Activated naive CD4-positive, alpha-beta T cell treated with anti-CD3 and anti-CD28 coated beads for 36 hours (primary cell): ENCODE data around the gene PRKCI. TPM values are rescaled to one million over a fixed set of nuclear protein-coding genes. Genes with fewer than 3 reads are reported as not detected.

ENCODE experiments used
- CTCF ChIA-PET: fragments of 350-600 bp; sonication (Branson Sonifier 250); formaldehyde crosslinking; loops from one replicate; lab custom pipeline; 2021; ENCODE audit warnings: antibody characterized with exemption; lab: Charles Lee
- DNase-seq: peaks from one replicate; pipeline ENCODE4 v3.0.0-alpha.2; 2020
- H3K27ac Mint-ChIP-seq: one replicate; pipeline ENCODE4 v1.8.0; 2021; ENCODE audit warnings: mild to moderate bottlenecking, mixed read lengths
- H3K27me3 Mint-ChIP-seq: one replicate; pipeline ENCODE4 v1.8.0; 2021; ENCODE audit warnings: low read depth, mixed read lengths
- H3K36me3 Mint-ChIP-seq: one replicate; pipeline ENCODE4 v1.8.0; 2021; ENCODE audit warnings: low read depth, mixed read lengths
- H3K4me1 Mint-ChIP-seq: one replicate; pipeline ENCODE4 v1.8.0; 2021; ENCODE audit warnings: low read depth, mixed read lengths
- H3K4me3 Mint-ChIP-seq: one replicate; pipeline ENCODE4 v1.8.0; 2021; ENCODE audit warnings: mild to moderate bottlenecking, moderate library complexity, mixed read lengths
- H3K9me3 Mint-ChIP-seq: one replicate; pipeline ENCODE4 v1.8.0; 2021; ENCODE audit warnings: mixed read lengths
- intact Hi-C: fragments of 100-400 bp; cut with micrococcal nuclease; formaldehyde crosslinking; loops from one replicate; pipeline ENCODE4 v1.15.1; 2023
- total RNA-seq, 2 experiments: library from RNA; stranded (reverse); gene quantifications; one replicate each; pipeline ENCODE4 v1.2.3, GENCODE V29; 2021

Gene PRKCI
- total RNA-seq, 2 experiments from 2014 or later: 20.8 to 23.0 TPM

DNA sequence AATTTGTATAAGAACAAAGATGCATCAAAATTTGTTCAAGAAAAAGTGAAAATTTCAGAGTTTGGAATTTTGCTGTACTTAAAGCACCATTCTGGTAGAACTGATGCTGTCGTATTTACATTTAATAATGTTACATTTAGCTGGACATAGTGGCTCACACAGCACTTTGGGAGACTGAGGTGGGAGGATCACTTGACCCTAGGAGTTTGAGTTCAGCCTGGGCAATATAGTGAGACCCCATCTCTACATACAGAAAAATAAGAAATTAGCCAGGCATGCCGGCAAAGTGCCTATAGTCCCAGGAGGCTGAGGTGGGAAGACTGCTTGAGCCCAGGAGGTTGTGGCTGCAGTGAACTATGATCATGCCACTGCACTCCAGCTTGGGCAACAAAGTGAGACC, 83.8 kb downstream of the PRKCI start:
- Mint-ChIP-seq H3K27ac (no peak overlapping the region), H3K9me3 (no peaks in the 10 kb centered on the region), H3K27me3 (no peaks in the 10 kb centered on the region), H3K4me1 (no peaks in the 10 kb centered on the region), H3K4me3 (no peak overlapping the region), H3K36me3 (no peaks in the 10 kb centered on the region)
- CTCF ChIA-PET: interaction anchor here (0.6 kb wide), 2 partner anchors 86 to 1863 kb away, joined by 3 read pairs; no protein-coding TSS in a partner anchor
- intact Hi-C loops: no loop called here
- DNase-seq: no peak

DNA sequence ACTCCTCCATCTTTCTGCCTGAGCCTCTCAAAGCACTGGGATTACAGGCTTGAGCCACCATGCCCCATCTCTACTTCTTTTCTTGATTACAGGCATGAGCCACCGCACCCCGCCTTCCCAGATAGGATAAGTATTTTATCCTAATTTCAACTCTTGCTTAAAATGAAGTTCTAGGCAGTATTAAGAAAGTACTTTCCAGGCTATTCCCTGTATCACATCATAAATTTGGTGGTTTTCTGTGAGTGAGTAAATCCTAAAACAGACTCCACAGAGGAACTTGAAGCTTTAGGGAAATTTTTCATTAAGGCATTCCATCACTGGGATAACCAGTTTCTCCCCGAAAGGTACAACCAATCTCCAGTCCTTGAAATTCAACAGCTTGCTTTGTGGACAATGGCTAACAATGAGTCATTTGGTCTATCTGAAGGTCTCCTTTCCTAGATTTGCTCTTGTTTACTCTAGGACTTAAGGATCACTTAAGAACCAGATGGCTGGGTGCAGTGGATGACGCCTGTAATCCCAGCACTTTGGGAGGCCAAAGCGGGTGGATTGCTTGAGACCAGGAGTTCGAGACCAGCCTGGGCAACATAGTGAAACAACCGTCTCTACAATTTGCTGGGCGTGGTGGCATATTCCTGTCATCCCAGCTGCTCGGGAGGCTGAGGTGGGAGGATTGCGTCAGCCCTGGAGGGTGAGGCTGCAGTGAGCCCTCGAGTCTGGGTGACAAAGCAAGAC, 85.6 kb downstream of the PRKCI start:
- intact Hi-C loops: no loop called here
- H3K27me3 Mint-ChIP-seq: no peaks in the 10 kb centered on the region
- no peaks in the 10 kb centered on the region for H3K4me1 Mint-ChIP-seq
- CTCF ChIA-PET: interaction anchor here (0.6 to 1.9 kb wide), 3 partner anchors 106 to 533 kb away, joined by 3 to 4 read pairs (median 3); no protein-coding TSS in a partner anchor
- no peak overlapping the region for H3K4me3 Mint-ChIP-seq
- H3K27ac Mint-ChIP-seq: no peak overlapping the region
- H3K36me3 Mint-ChIP-seq: no peaks in the 10 kb centered on the region
- no peaks in the 10 kb centered on the region for H3K9me3 Mint-ChIP-seq
- no peak for DNase-seq

DNA sequence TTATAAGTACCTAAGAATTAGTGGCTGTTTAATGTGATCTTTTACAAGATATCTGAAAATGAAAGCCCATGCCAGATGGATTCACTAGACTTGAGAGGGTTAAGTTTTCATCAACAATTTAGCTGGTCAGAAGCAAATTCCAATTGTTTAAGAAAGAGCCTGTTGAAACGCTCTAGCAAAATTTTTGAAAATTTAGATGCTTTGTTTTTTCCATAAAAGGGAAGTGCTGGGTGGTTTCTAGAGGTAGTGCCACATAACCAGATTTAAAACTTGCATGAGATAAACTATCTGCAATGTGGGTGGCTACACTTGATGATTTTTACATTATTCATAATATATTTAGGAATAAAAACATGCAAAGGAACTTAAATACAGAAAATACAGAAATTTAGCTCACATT, 86.8 kb downstream of the PRKCI start:
- no peak for DNase-seq
- CTCF ChIA-PET: interaction anchor here (0.7 to 1.9 kb wide), 4 partner anchors 97 to 503 kb away, joined by 3 to 4 read pairs (median 3); no protein-coding TSS in a partner anchor
- no peaks in the 10 kb centered on the region for H3K27me3 Mint-ChIP-seq
- intact Hi-C loops: no loop called here
- H3K27ac Mint-ChIP-seq: no peak overlapping the region
- no peaks in the 10 kb centered on the region for H3K9me3 Mint-ChIP-seq
- H3K4me1 Mint-ChIP-seq: no peaks in the 10 kb centered on the region
- no peaks in the 10 kb centered on the region for H3K36me3 Mint-ChIP-seq
- H3K4me3 Mint-ChIP-seq: no peak overlapping the region

DNA sequence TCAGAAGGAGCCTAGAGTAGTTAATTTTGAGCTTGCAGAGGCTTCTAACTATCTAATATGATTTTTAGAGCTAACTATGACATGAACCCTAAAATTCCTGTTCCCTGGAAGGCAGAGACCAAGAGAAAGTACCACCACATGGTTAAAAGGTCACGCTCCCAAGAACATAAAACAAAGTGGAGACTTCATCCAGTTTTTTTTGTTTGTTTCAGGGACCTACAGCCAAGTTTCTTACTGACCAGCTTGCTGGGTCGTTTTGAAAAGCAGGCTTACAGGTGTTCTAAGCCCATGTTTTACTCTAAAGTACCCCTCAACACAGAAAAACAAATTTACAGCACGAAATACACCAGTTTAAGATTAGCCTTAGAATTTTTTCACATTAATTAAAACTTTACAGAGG, 95.7 kb downstream of the PRKCI start:
- H3K27me3 Mint-ChIP-seq: no peaks in the 10 kb centered on the region
- intact Hi-C loops: loop anchor here (10.0 kb wide), 1 partner anchor 377 kb away; no protein-coding TSS in a partner anchor
- H3K4me3 Mint-ChIP-seq: no peak overlapping the region
- DNase-seq: no peak
- H3K27ac Mint-ChIP-seq: no peak overlapping the region
- no peaks in the 10 kb centered on the region for H3K4me1 Mint-ChIP-seq
- no peaks in the 10 kb centered on the region for H3K9me3 Mint-ChIP-seq
- H3K36me3 Mint-ChIP-seq: no peaks in the 10 kb centered on the region
- CTCF ChIA-PET: interaction anchor here (0.6 to 0.7 kb wide), 2 partner anchors 45 to 559 kb away, joined by 3 to 4 read pairs; no protein-coding TSS in a partner anchor

DNA sequence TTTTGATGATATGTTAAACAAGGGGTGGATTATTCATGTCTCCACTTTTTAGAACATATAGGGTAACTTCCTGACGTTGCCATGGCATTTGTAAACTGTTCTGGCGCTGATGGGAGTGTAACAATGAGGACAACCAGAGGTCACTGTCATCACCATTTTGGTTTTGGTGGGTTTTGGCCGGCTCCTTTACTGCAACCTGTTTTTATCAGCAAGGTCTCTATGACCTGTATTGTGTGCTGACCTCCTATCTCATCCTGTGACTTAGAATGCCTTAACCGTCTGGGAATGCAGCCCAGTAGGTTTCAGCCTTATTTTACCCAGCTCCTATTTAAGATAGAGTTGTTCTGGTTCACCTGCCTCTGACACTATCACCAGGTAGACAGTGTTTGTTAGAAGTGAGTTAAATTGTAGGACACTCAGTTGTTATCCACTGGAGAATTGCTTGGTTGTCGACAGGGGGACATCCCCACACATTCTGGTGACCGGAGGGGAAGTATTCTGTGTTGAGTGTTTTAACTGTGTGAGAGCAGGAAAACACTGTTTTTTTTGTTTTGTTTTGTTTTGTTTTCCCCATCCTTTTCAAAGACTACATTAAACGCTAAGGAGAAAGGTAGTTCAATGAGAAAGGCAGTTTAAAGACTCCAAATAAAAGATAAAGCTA, 98.4 kb downstream of the PRKCI start:
- intact Hi-C loops: no loop called here
- no peaks in the 10 kb centered on the region for H3K36me3 Mint-ChIP-seq
- CTCF ChIA-PET: interaction anchor here (0.7 to 1.6 kb wide), 3 partner anchors 7 to 94 kb away, joined by 3 to 4 read pairs (median 3); no protein-coding TSS in a partner anchor
- H3K4me1 Mint-ChIP-seq: no peaks in the 10 kb centered on the region
- no peak for DNase-seq
- no peak overlapping the region for H3K4me3 Mint-ChIP-seq
- H3K27ac Mint-ChIP-seq: no peak overlapping the region
- H3K27me3 Mint-ChIP-seq: peaks cover 2% of the 10 kb centered on the region
- H3K9me3 Mint-ChIP-seq: no peaks in the 10 kb centered on the region

DNA sequence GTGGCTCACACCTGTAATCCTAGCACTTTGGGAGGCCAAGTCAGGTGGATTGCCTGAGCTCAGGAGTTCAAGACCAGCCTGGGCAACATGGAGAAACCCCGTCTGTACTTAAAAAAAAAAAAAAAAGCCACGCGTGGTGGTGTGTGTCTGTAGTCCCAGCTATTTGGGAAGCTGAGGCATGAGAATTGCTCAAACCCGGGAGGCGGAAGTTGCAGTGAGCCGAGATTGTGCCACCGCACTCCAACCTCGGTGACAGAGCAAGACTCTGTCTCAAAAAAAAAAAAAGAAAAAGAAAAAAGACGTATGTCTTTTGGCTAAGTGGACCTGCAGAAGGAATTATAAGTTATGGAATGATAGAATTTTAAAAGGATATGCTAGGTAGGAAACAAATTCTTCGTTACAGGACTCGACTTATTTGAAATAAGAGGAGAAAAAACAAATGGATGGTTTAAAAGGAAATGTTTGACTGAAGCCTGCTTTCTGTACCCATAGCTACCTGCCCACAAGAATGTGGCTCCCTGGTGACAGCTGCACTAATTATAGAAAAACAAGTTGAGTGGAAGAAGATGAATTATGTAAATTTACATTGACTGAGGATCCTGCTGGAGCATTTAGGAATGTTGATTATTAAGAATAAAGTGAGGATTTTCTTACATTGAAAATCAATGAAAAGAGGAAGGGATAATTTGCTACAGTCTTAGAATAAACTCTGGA, 99.3 kb downstream of the PRKCI start:
- Mint-ChIP-seq H3K27me3 (peaks cover 2% of the 10 kb centered on the region), H3K4me3 (no peak overlapping the region), H3K4me1 (no peaks in the 10 kb centered on the region), H3K36me3 (no peaks in the 10 kb centered on the region), H3K27ac (no peak overlapping the region), H3K9me3 (no peaks in the 10 kb centered on the region)
- CTCF ChIA-PET: interaction anchor here (0.7 to 1.6 kb wide), 4 partner anchors 8 to 531 kb away, joined by 3 to 5 read pairs (median 4); no protein-coding TSS in a partner anchor
- no peak for DNase-seq
- intact Hi-C loops: no loop called here

DNA sequence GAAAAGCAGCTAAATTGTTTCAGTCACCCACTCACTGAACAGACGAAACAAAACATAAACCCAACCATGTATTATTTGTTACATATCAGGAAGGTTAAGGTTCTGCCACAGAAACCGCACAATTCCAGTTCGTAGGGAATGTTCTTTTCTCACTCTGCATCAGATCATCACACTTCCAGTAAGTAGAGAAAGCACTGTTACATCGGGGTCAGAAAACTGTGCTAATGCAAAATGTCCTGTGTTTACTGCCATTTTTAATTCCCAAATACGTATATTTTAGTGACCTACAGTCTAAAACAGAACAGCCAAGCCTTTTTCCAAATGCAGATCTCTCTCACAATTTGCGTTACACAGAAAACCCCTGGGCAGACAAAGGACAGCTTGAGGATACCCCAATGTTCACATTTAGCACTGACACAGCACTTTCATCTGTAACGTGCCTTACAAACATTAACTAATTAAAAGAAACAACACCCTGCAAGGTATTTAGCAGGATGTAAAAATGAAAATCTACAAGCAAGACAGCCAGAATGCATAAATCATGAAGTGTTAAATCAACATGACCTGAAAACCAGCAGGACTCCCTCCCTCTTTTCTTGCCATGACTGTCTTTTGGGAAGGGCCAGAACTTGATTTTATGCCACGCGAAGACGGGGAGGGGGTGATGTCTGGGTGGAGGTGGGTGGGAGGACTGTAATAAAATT, 100.5 kb downstream of the PRKCI start:
- CTCF ChIA-PET: interaction anchor here (0.7 kb wide), 1 partner anchor 1609 kb away, joined by 6 read pairs; no protein-coding TSS in a partner anchor
- Mint-ChIP-seq H3K4me1 (no peaks in the 10 kb centered on the region), H3K9me3 (no peaks in the 10 kb centered on the region), H3K36me3 (no peaks in the 10 kb centered on the region), H3K4me3 (no peak overlapping the region), H3K27me3 (peaks cover 2% of the 10 kb centered on the region), H3K27ac (no peak overlapping the region)
- intact Hi-C loops: no loop called here
- DNase-seq: no peak

DNA sequence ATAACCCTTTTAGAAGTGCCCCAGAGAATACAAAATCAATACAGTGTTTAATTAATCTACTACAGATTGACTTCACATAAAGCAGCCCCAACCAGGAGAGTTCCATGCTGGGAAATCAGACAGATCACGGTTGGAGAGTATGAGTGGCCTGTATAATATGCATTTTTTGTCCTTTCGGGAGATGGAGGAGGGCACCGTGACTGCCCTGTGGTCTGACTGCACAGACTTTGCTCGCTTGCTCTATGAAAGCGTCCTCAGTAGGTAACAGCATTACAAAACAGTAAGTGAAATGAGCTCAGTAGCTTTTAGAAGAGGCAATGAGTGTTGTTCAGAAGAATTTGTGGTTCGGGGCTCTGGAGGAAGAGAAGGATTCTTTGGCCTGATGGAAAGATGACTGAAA, 101.1 kb downstream of the PRKCI start:
- H3K4me1 Mint-ChIP-seq: no peaks in the 10 kb centered on the region
- H3K36me3 Mint-ChIP-seq: no peaks in the 10 kb centered on the region
- CTCF ChIA-PET: interaction anchor here (0.7 kb wide), 1 partner anchor 1609 kb away, joined by 6 read pairs; no protein-coding TSS in a partner anchor
- H3K9me3 Mint-ChIP-seq: peaks cover 2% of the 10 kb centered on the region
- no peak overlapping the region for H3K4me3 Mint-ChIP-seq
- H3K27ac Mint-ChIP-seq: no peak overlapping the region
- intact Hi-C loops: no loop called here
- peaks cover 2% of the 10 kb centered on the region for H3K27me3 Mint-ChIP-seq
- DNase-seq: no peak

DNA sequence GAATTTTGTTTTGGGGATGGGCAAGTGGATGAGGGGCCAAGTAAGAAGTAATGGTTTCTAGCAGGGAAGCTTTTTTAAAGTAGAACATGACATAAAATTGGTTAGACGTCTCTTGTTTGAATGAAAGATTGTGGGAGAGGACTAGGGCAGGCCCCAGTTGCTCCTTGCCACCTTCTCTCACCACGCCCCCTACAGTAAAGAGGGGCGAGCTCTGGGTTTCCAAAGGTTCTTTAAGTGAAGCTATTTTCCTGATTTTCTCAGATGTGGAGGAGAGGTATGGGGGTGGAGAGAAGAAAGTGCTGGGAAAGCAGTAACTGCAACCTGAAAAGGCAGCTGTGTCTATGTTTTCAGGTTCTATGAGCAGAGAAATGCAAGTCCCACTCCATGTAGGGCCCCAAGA, 102.7 kb downstream of the PRKCI start:
- Mint-ChIP-seq H3K4me1 (no peaks in the 10 kb centered on the region), H3K27me3 (peaks cover 2% of the 10 kb centered on the region), H3K27ac (no peak overlapping the region), H3K9me3 (peaks cover 5% of the 10 kb centered on the region), H3K4me3 (no peak overlapping the region), H3K36me3 (no peaks in the 10 kb centered on the region)
- intact Hi-C loops: no loop called here
- no peak for DNase-seq
- CTCF ChIA-PET: interaction anchor here (0.7 kb wide), 1 partner anchor 238 kb away, joined by 3 read pairs; no protein-coding TSS in a partner anchor

DNA sequence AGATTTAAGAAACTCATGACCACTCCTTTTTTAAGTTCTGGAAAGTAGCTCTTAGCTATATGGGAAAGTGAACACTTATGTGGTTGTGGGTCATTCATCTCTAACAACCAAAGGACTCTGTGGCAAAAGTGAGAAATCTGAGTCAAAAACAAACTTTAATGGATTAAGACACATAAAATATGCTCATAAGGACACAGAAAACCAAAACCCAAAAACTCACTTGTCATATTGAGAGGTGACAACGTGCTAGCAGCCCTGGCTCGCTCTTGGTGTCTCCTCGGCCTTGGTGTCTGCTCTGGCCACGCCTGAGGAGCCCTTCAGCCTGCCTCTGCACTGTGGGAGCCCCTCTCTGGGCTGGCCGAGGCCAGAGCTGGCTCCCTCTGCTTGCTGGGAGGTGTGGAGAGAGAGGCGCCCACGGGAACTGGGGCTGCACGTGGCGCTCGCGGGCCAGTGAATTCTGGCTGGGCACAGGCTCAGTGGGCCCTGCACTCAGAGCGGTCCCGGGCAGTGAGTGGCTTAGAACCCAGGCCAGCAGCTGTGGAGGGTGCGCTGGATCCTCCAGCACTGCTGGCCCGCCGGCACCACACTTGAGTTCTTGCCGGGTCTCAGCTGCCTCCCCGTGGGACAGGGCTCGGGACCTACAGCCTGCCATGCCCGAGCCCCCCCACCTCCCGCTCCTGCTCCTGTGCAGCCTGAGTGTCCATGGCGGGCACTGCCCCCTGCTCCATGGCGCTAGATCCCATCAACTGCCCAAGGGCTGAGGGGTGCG, 105.0 kb downstream of the PRKCI start:
- peaks cover 2% of the 10 kb centered on the region for H3K27me3 Mint-ChIP-seq

More for the DNA sequence above, 105.0 kb downstream of the PRKCI start:
- no peaks in the 10 kb centered on the region for H3K36me3 Mint-ChIP-seq
- CTCF ChIA-PET: interaction anchor here (0.6 kb wide), 1 partner anchor 207 kb away, joined by 3 read pairs; no protein-coding TSS in a partner anchor
- intact Hi-C loops: no loop called here
- no peaks in the 10 kb centered on the region for H3K4me1 Mint-ChIP-seq
- H3K9me3 Mint-ChIP-seq: peaks cover 5% of the 10 kb centered on the region
- H3K27ac Mint-ChIP-seq: no peak overlapping the region
- DNase-seq: no peak
- H3K4me3 Mint-ChIP-seq: no peak overlapping the region
